HG03457 (cell line): ENCODE data around the gene FUT8.
"Not testable (repeated sequence)": the region's sequence is repeated elsewhere in the genome, so short reads cannot be mapped to it uniquely, and the experiment has no call there.

Source experiments
- ATAC-seq: cut with Tn5 transposase; IDR thresholded peaks from one replicate; pipeline ENCODE4 v1.9.1; 2021; ENCODE audit warnings: moderate number of reproducible peaks; ENCODE audit not compliant: unreplicated experiment

FUT8 gene

DNA sequence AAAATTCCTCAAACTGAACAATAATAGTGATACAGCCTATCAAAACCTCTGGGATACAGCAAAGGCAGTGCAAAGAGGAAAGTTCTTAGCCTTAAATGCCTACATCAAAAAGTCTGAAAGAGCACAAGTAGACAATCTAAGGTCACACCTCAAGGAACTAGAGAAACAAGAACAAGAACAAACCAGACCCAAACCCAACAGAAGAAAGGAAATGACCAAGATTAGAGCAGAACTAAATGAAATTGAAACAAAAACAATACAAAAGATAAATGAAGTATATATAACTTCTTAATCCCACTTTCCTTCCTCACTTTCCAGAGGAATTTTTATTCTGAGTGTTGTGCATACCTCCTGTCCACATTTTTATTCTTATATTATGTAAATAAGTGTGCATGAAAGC, 192.0 kb downstream of the FUT8 start:
- ATAC-seq = no peak

DNA sequence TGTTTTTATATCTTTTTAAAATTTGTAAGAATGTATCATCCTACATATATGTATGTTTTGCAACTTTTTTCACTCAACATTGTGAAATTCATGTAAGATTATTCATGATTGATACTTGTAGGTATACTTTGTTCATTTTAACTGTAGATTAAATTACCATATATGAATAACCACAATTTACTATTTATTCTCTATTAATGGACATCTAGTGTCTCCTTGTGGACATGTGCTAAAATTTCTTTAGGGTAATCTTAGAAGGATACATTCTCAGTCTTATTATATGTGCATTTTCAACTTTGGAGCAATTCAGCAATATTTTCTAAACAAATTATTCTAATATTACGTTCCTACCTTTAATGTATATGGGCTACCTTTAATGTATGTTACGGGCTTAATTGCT, 192.4 kb downstream of the FUT8 start:
- ATAC-seq = no peak

GRCh38 chr14:65606460-65606859, 193.9 kb downstream of the FUT8 start:
- no peak for ATAC-seq

DNA sequence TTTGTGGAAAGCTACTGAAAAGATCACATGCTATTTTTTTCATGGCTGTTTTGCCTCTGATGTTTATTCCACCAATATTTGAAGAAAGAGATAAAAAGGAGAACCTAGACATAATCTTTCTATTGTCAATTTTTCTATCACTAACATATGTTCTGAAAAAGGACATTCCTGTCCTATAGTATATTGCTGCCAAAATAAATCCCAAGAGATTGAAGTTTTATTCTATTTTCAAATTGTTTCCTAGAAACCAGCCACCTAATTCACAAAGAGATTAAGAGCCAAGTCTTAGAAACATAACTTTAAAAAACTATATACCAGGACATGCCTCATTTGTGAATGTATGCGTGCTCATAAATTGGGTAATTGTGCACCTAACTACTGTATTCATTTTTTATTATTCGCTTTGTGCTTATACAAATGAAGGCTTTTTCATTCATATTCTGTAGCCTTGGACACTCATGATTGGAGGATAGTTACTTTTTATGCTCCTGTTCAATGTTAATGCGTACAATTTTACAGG, 200.7 kb downstream of the FUT8 start:
- no peak for ATAC-seq

DNA sequence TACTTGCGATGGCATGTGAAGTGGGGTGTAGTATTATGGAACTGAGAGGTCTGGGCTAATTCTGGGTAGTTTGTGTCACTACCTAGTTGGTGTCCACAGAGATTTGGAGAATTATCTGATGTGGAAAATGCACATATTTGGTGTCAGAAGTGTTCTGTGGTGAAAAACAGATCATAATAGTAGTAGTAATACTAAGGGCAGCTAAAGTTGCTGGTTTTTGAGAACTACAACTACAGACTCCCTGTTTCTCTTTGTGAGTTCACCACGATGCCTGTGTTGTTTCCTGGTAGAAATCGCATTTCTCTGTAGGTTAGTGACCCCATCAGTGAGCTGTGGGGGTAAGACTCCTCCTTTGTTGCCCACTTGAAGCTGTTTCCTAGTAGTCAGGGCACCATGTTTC, 206.5 kb downstream of the FUT8 start:
- no peak for ATAC-seq

DNA sequence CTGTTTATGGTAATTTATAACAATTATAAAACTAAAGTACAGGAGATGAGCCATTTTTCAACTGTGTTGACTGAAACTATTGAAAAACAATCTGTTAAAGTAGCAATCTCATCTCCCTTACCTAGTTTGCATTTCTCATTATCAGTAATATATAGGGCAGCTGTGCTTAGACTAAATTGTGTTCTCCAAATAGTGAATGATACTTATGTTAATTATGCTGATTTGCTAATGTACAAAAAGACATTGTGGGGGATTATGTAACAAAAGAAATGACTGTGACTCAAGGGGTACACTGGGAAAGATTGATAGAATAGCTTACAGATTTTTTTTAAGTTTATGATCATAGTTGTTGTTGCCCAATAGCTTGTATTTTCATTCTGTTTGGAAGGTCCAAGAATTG, 207.7 kb downstream of the FUT8 start:
- no peak for ATAC-seq

- no peak for ATAC-seq
Observed at GRCh38 chr14:65622703-65623102, 210.2 kb downstream of the FUT8 start.

GRCh38 chr14:65623759-65624158, 211.2 kb downstream of the FUT8 start:
- no peak for ATAC-seq

- ATAC-seq = no peak
Observed at GRCh38 chr14:65627315-65627714, 214.8 kb downstream of the FUT8 start.

DNA sequence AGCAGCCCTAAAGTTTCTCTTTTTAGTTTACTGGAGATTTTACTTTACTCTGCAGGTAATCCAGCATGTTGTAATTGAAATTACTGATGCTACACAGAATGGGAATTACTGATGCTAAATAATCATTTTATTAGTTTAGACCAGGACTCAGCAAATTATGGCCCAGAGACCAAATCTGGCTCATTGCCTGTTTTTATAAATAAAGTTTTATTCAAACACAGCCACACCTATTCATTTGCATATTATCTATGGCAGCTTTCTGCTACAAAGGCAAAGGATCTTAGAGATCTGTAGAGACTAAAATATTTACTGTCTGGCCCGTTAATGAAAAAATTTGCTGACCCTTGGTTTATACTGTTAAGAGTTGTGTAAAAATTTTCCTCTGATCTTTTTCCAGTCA, 216.1 kb downstream of the FUT8 start:
- no peak for ATAC-seq

- ATAC-seq = no peak
Observed at GRCh38 chr14:65631040-65631439, 218.5 kb downstream of the FUT8 start.

DNA sequence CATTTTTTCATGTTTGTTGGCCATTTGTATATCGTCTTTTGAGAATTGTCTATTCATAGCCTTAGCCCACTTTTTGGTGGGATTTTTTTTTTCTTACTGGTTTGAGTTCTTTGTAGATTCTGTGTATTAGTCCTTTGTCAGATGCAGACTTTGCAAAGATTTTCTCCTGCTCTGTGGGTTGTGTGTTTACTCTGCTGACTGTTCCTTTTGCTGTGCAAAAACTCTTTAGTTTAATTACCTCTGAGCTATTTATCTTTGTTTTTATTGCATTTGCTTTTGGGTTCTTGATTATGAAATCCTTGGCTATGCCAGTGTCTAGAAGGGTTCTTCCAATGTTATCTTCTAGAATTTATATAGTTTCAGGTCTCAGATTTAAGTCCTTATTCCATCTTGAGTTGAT, 220.0 kb downstream of the FUT8 start:
- ATAC-seq = no peak

DNA sequence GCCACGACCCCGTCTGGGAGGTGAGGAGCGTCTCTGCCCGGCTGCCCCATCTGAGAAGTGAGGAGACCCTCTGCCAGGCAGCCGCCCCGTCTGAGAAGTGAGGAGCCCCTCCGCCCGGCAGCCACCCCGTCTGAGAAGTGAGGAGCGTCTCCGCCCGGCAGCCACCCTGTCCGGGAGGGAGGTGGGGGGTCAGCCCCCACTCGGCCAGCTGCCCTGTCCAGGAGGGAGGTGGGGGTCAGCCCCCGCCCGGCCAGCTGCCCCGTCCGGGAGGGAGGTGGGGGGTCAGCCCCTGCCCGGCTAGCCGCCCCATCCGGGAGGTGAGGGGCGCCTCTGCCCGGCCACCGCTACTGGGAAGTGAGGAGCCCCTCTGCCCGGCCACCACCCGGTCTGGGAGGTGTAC, 221.1 kb downstream of the FUT8 start:
- ATAC-seq = not testable (repeated sequence)

DNA sequence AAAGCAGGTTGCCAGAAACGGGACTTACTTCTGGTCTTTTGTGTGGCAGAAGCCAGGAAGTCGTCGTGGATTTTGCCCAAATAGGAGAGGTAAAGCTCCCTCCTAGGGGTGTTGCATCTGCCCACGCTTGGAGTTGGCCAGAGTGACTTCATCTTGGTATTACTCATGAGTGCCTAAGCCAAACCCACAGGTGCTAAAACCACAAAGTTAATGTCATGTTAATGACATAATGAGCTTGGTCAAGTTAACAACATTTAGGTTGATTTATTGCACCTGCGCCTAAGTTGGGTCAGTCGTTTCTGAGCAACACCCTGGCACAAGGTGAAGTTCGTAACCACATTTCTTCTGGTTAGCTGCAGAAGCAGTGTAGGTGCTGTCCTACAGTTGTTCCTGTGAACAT, 225.2 kb downstream of the FUT8 start:
- ATAC-seq = peak; percentile 63

- ATAC-seq = no peak
Observed at GRCh38 chr14:65639216-65639615, 226.7 kb downstream of the FUT8 start.

GRCh38 chr14:65650826-65651225, 238.3 kb downstream of the FUT8 start:
- no peak for ATAC-seq

DNA sequence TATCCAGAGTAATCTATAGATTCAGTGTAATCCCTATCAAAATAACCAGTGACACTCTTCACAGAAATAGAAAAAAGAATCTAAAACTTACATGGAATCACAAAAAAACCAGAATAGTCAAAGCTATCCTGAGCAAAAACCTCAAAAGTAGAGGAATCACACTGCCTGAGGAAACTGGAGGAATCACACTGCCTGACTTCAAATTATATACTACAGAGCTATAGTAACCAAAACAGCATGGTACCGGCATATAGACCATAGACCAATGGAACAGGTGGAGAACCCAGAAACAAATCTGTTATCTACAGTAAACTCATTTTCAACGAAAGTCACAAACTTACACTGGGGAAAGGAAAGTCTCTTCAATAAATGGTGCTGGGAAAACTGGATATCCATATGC, 244.0 kb downstream of the FUT8 start:
- ATAC-seq = no peak

GRCh38 chr14:65658202-65658601, 245.7 kb downstream of the FUT8 start:
- no peak for ATAC-seq

DNA sequence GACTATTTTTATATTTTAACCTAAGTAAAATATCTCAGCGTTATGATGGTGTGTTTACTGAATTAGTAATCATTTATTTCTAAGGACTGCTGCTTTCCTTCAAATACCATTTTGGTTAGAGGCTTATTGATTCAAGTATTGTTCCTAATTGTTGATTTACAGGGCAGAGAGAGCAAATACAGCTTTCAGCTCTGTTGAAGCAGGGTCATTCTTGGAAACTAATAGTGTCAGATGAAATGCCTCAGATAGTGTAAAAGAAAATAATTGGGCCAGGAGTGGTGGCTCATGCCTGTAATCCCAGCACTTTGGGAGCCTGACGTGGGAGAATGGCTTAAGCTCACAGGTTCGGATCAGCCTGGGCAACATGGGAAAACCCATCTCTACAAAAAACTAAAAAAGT, 249.3 kb downstream of the FUT8 start:
- no peak for ATAC-seq

- no peak for ATAC-seq
Observed at GRCh38 chr14:65664436-65664835, 251.9 kb downstream of the FUT8 start.

- no peak for ATAC-seq
Observed at GRCh38 chr14:65676361-65677014, 264.0 kb downstream of the FUT8 start.

DNA sequence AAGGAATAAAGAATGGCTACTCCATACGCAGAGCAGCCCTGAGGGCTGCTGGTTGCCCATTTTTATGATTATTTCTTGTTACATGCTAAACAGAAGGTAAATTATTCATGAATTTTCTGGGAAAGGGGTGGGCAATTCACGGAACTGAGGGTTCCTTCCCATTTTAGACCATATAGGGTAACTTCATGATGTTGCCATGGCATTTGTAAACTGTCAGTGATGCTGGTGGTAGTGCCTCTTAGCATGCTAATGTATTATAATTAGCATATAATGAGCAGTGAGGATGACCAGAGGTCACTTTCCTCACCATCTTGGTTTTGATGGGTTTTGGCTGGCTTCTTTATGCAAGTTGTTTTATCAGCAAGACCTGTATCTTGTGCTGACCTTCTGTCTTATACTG, 273.0 kb downstream of the FUT8 start:
- ATAC-seq = no peak

DNA sequence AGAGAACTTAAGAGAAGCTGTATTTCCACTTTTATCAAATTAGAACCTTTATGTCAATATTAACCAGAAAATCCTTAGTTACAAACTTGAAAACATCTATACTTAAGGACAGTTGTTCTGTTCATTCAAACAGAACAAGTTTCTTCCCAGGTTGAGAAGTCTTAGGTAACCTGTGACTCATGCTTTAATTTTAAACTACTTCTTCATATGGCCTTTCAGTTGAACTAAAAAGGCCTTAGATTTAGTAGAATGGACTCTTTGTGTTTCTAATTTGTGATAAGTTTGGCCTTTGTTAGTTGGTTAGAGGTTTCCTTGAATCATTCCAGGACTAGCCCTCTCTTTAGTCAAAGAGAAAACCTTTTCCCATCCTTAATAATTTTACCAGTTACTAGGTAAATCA, 274.2 kb downstream of the FUT8 start:
- ATAC-seq = no peak
